IPS DF 4.7 (cell line): ENCODE data around the gene SC5D.

Experiments used
- DNase-seq: peaks from one replicate; pipeline ENCODE4 v3.0.0-alpha.2; 2013; ENCODE audit warnings: low spot score; ENCODE audit errors: extremely low read depth

SC5D gene

GRCh38 chr11:121356357-121356756 lies 63.8 kb downstream of the SC5D start:
- DNase-seq, result no peak
